Measurements from ENCODE around the gene TRMT44. TPM values are rescaled to one million over a fixed set of nuclear protein-coding genes. Genes with fewer than 3 reads are reported as not detected.
"Not testable (repeated sequence)": the region's sequence is repeated elsewhere in the genome, so short reads cannot be mapped to it uniquely, and the experiment has no call there.

Gene TRMT44
- total RNA-seq, 1 experiment from 2014 or later = 21.8 TPM

- Histone ChIP-seq H3K27ac (no peak overlapping the region), H3K4me1 (replicated peaks) (no peaks in the 10 kb centered on the region), H3K9me3 (replicated peaks) (no peaks in the 10 kb centered on the region), H3K27me3 (replicated peaks) (no peaks in the 10 kb centered on the region), H3K36me3 (no peaks in the 10 kb centered on the region), H3K4me3 (no peak overlapping the region)
- no peak for DNase-seq (ENCODE audit: low read depth in 1 of 2, low spot score in 2 of 2)
Observed at GRCh38 chr4:8401665-8402064, 38.9 kb upstream of the TRMT44 start.

GRCh38 chr4:8402181-8402597 lies 38.4 kb upstream of the TRMT44 start:
- Histone ChIP-seq H3K27ac (no peak overlapping the region), H3K36me3 (no peaks in the 10 kb centered on the region), H3K9me3 (replicated peaks) (no peaks in the 10 kb centered on the region), H3K4me1 (replicated peaks) (no peaks in the 10 kb centered on the region), H3K4me3 (no peak overlapping the region), H3K27me3 (replicated peaks) (no peaks in the 10 kb centered on the region)
- no peak for DNase-seq (ENCODE audit: low read depth in 1 of 2, low spot score in 2 of 2)

- Histone ChIP-seq H3K27me3 (replicated peaks) (no peaks in the 10 kb centered on the region), H3K27ac (no peak overlapping the region), H3K4me1 (replicated peaks) (no peaks in the 10 kb centered on the region), H3K4me3 (no peak overlapping the region), H3K9me3 (replicated peaks) (no peaks in the 10 kb centered on the region), H3K36me3 (no peaks in the 10 kb centered on the region)
- DNase-seq (ENCODE audit: low read depth in 1 of 2, low spot score in 2 of 2) = no peak
Observed at GRCh38 chr4:8402640-8403039, 37.9 kb upstream of the TRMT44 start.

GRCh38 chr4:8403173-8403753 lies 37.3 kb upstream of the TRMT44 start:
- DNase-seq (ENCODE audit: low read depth in 1 of 2, low spot score in 2 of 2) = peak; percentile 54 to 74
- Histone ChIP-seq H3K27me3 (replicated peaks) (no peaks in the 10 kb centered on the region), H3K36me3 (no peaks in the 10 kb centered on the region), H3K4me3 (no peak overlapping the region), H3K27ac (no peak overlapping the region), H3K4me1 (replicated peaks) (no peaks in the 10 kb centered on the region), H3K9me3 (replicated peaks) (no peaks in the 10 kb centered on the region)

GRCh38 chr4:8403976-8404375 lies 36.6 kb upstream of the TRMT44 start:
- Histone ChIP-seq H3K4me3 (no peak overlapping the region), H3K4me1 (replicated peaks) (no peaks in the 10 kb centered on the region), H3K9me3 (replicated peaks) (no peaks in the 10 kb centered on the region), H3K36me3 (no peaks in the 10 kb centered on the region), H3K27me3 (replicated peaks) (no peaks in the 10 kb centered on the region), H3K27ac (no peak overlapping the region)
- no peak for DNase-seq (ENCODE audit: low read depth in 1 of 2, low spot score in 2 of 2)

GRCh38 chr4:8404791-8405515 lies 35.6 kb upstream of the TRMT44 start:
- no peaks in the 10 kb centered on the region for H3K9me3 ChIP-seq (replicated peaks)
- DNase-seq (ENCODE audit: low read depth in 1 of 2, low spot score in 2 of 2) = no peak
- H3K27me3 ChIP-seq (replicated peaks) = no peaks in the 10 kb centered on the region
- no peaks in the 10 kb centered on the region for H3K4me1 ChIP-seq (replicated peaks)
- no peak overlapping the region for H3K27ac ChIP-seq
- H3K36me3 ChIP-seq = no peaks in the 10 kb centered on the region
- H3K4me3 ChIP-seq = no peak overlapping the region

GRCh38 chr4:8405516-8405875 lies 35.1 kb upstream of the TRMT44 start:
- H3K36me3 ChIP-seq = no peaks in the 10 kb centered on the region
- H3K4me3 ChIP-seq = no peak overlapping the region
- H3K4me1 ChIP-seq (replicated peaks) = no peaks in the 10 kb centered on the region
- no peaks in the 10 kb centered on the region for H3K27me3 ChIP-seq (replicated peaks)
- H3K9me3 ChIP-seq (replicated peaks) = no peaks in the 10 kb centered on the region
- no peak overlapping the region for H3K27ac ChIP-seq
- no peak for DNase-seq (ENCODE audit: low read depth in 1 of 2, low spot score in 2 of 2)

GRCh38 chr4:8406887-8407286 lies 33.7 kb upstream of the TRMT44 start:
- not testable (repeated sequence) for H3K27me3 ChIP-seq (replicated peaks); H3K36me3 ChIP-seq; H3K4me3 ChIP-seq; H3K27ac ChIP-seq; H3K9me3 ChIP-seq (replicated peaks); H3K4me1 ChIP-seq (replicated peaks)
- DNase-seq (ENCODE audit: low read depth in 1 of 2, low spot score in 2 of 2) = peak in 1 of 2 experiments; percentile 53

GRCh38 chr4:8407316-8407715 lies 33.3 kb upstream of the TRMT44 start:
- Histone ChIP-seq H3K27me3 (replicated peaks) (no peaks in the 10 kb centered on the region), H3K36me3 (no peaks in the 10 kb centered on the region), H3K4me3 (no peak overlapping the region), H3K9me3 (replicated peaks) (no peaks in the 10 kb centered on the region), H3K4me1 (replicated peaks) (no peaks in the 10 kb centered on the region), H3K27ac (no peak overlapping the region)
- no peak for DNase-seq (ENCODE audit: low read depth in 1 of 2, low spot score in 2 of 2)

GRCh38 chr4:8407756-8408155 lies 32.8 kb upstream of the TRMT44 start:
- H3K27me3 ChIP-seq (replicated peaks) = no peaks in the 10 kb centered on the region
- H3K4me3 ChIP-seq = no peak overlapping the region
- no peaks in the 10 kb centered on the region for H3K36me3 ChIP-seq
- no peaks in the 10 kb centered on the region for H3K4me1 ChIP-seq (replicated peaks)
- no peak overlapping the region for H3K27ac ChIP-seq
- H3K9me3 ChIP-seq (replicated peaks) = no peaks in the 10 kb centered on the region
- DNase-seq (ENCODE audit: low read depth in 1 of 2, low spot score in 2 of 2) = no peak

- DNase-seq (ENCODE audit: low read depth in 1 of 2, low spot score in 2 of 2) = peak; percentile 49 to 74
Observed at GRCh38 chr4:8409264-8410065, 31.1 kb upstream of the TRMT44 start.

GRCh38 chr4:8410066-8410625 lies 30.4 kb upstream of the TRMT44 start:
- Histone ChIP-seq H3K27me3 (replicated peaks) (no peaks in the 10 kb centered on the region), H3K4me3 (no peak overlapping the region), H3K4me1 (replicated peaks) (no peaks in the 10 kb centered on the region), H3K36me3 (no peaks in the 10 kb centered on the region), H3K9me3 (replicated peaks) (no peaks in the 10 kb centered on the region), H3K27ac (no peak overlapping the region)
- DNase-seq (ENCODE audit: low read depth in 1 of 2, low spot score in 2 of 2) = no peak

More at GRCh38 chr4:8409264-8410065, 31.1 kb upstream of the TRMT44 start:
- H3K9me3 ChIP-seq (replicated peaks) = no peaks in the 10 kb centered on the region
- H3K27ac ChIP-seq = no peak overlapping the region
- no peaks in the 10 kb centered on the region for H3K36me3 ChIP-seq
- H3K4me3 ChIP-seq = no peak overlapping the region
- H3K27me3 ChIP-seq (replicated peaks) = no peaks in the 10 kb centered on the region
- H3K4me1 ChIP-seq (replicated peaks) = no peaks in the 10 kb centered on the region

- no peak overlapping the region for H3K4me3 ChIP-seq
- peak; percentile 38 to 76 for DNase-seq (ENCODE audit: low read depth in 1 of 2, low spot score in 2 of 2)
- no peaks in the 10 kb centered on the region for H3K36me3 ChIP-seq
- no peaks in the 10 kb centered on the region for H3K9me3 ChIP-seq (replicated peaks)
- no peaks in the 10 kb centered on the region for H3K4me1 ChIP-seq (replicated peaks)
- H3K27ac ChIP-seq = no peak overlapping the region
- H3K27me3 ChIP-seq (replicated peaks) = no peaks in the 10 kb centered on the region
Observed at GRCh38 chr4:8410641-8411271, 29.8 kb upstream of the TRMT44 start.
